HG03575 (cell line): ENCODE results near the gene FAM167B.
"Not testable (repeated sequence)": the region's sequence is repeated elsewhere in the genome, so short reads cannot be mapped to it uniquely, and the experiment has no call there.

Experiments used
- ATAC-seq: cut with Tn5 transposase; IDR thresholded peaks from one replicate; pipeline ENCODE4 v1.9.1; 2021; ENCODE audit not compliant: unreplicated experiment, insufficient number of reproducible peaks, low FRiP score; ENCODE audit errors: extremely low read depth

Gene FAM167B

DNA sequence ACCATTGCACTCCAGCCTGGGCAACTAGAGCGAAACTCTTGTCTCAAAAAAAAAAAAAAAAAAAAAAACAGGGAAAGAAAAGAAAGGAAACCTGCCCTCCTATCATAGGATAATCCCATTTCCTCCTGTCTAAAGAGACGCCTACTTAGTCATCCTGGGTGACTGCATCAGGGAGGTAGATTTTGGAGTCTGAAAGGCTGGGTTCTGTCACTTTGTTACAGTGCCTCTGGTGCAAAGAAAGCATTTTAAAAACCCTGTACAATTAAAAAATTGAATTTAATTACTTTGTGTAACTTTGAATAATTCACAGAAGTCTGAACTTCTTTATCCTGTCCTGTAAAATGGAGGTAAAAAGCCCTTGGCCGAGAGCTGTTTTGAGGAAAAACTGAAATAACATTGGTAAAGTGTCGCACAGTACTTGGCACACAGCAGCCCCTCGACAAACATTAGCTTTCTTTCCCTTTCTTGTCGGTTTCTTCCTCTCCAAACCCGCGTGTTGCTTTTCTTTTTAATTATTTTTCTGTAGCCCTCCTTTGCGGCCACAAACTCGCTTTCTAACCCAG, 44.2 kb downstream of the FAM167B start:
- no peak for ATAC-seq

GRCh38 chr1:32291708-32292538, 44.9 kb downstream of the FAM167B start, which contains the start of gene HDAC1:
HDAC1 (plus strand) TSS chr1:32292083; CDS start chr1:32292170, 87 bp downstream.
- no peak for ATAC-seq

DNA sequence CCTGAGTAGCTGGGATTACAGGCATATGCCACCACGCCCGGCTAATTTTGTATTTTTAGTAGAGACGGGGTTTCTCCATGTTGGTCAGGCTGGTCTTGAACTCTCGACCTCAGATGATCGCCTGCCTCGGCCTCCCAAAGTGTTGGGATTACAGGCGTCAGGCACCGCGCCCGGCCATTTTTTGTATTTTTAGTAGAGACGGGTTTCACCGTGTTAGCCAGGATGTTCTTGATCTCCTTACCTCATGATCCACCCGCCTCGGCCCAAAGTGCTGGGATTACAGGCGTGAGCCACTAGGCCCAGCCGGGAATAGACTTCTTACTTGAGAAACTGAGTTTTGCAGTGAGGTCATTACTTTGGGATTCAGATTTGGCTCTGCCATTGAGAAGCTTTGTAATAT, 51.2 kb downstream of the FAM167B start:
- ATAC-seq, result not testable (repeated sequence)
